Right lobe of liver (tissue), 6 donors: Measurements from ENCODE around the gene PRDM16. TPM values are rescaled to one million over a fixed set of nuclear protein-coding genes. Genes with fewer than 3 reads are reported as not detected.
A peak's percentile ranks its signal among the peaks of the same experiment; 100 is the strongest.

ENCODE experiments used
- ATAC-seq, 4 donors: fragments of 200-7000 bp; cut with Tn5 transposase; one replicate each; pipeline ENCODE4 v1.9.1; 2020; ENCODE audit warnings: mild to moderate bottlenecking in 4 of 4, moderate library complexity in 4 of 4
- DNase-seq, 3 donors: peaks; one replicate each; pipeline ENCODE4 v3.0.0-alpha.2; 2020
- H3K27ac ChIP-seq, 3 donors: fragments of 200-600 bp; one replicate each; pipeline ENCODE4 v1.8.0; 2022
- H3K27me3 ChIP-seq, 2 donors: fragments of 200-600 bp; one replicate each; pipeline ENCODE4 v1.8.0; 2022
- H3K36me3 ChIP-seq, 4 donors: fragments of 200-600 bp; sonication (generic) in 1 of 4; one replicate each; pipeline versions ENCODE4 v1.5.1 to v1.8.0; 2017 to 2022; ENCODE audit warnings: control low read depth in 1 of 4
- H3K4me1 ChIP-seq, 4 donors: fragments of 200-600 bp; sonication (generic) in 1 of 4; one replicate each; pipeline versions ENCODE4 v1.5.1 to v1.8.0; 2017 to 2022; ENCODE audit warnings: control low read depth in 1 of 4
- H3K4me3 ChIP-seq, 3 donors: fragments of 200-600 bp; one replicate each; pipeline ENCODE4 v1.8.0; 2022
- H3K9me3 ChIP-seq, 4 donors: fragments of 200-600 bp; sonication (generic) in 1 of 4; one replicate each; pipeline versions ENCODE4 v1.5.1 to v1.8.0; 2017 to 2022; ENCODE audit warnings: control low read depth in 1 of 4
- POLR2A ChIP-seq: fragments of 450-650 bp; IDR thresholded peaks from one replicate; pipeline ENCODE4 v1.6.1; 2017; ENCODE audit warnings: antibody characterized with exemption, mild to moderate bottlenecking
- WGBS: methylation state at CpG from one replicate; pipeline ENCODE4 v1.1.6; 2018; ENCODE audit warnings: low coverage, low lambda C conversion rate; ENCODE audit not compliant: insufficient coverage; ENCODE audit errors: missing lambda C conversion rate; 5-methylcytosine and 5-hydroxymethylcytosine counted together
- intact Hi-C, 2 donors: fragments of 100-400 bp; cut with DNase I; formaldehyde crosslinking; loops; one replicate each; pipeline versions ENCODE4 v1.11.2 to v1.14.1; 2022
- total RNA-seq, 6 experiments: library from RNA; depleted of rRNA in 2 of 6; stranded (reverse); fragments of >200 nt in 2 of 6; fragmentation: NEBNext Ultra II Directional in 3 of 6; extraction: Animal tissue kit (Norgen Biotek cat#: 25700) in 3 of 6; gene quantifications; one replicate each; pipeline versions ENCODE4 v1.1.0 to v1.2.4, GENCODE V29; 2016 to 2023
- TF ChIP-seq, protein P1 (sequence below), 4 donors: fragments of 200-600 bp in 3 of 4; fragments of 450-650 bp in 1 of 4; IDR thresholded peaks; one replicate each; pipeline versions ENCODE4 v1.5.1 to v1.8.0; 2016 to 2022; ENCODE audit warnings: antibody characterized with exemption in 4 of 4, mild to moderate bottlenecking in 2 of 4
- donor health status: DM: no; HTN: yes; CAD: no.
- donor health status: DM: no; HTN: no; CAD: no.
- donor health status: DM: no; HTN: no; CAD: no.
- donor health status: DM: no; HTN: yes; CAD: no.
- donor health status: DM: no; HTN: yes; CAD: no.

Gene PRDM16
- total RNA-seq, 6 experiments from 2014 or later, result 0.06 to 0.75 (median 0.28) TPM

DNA sequence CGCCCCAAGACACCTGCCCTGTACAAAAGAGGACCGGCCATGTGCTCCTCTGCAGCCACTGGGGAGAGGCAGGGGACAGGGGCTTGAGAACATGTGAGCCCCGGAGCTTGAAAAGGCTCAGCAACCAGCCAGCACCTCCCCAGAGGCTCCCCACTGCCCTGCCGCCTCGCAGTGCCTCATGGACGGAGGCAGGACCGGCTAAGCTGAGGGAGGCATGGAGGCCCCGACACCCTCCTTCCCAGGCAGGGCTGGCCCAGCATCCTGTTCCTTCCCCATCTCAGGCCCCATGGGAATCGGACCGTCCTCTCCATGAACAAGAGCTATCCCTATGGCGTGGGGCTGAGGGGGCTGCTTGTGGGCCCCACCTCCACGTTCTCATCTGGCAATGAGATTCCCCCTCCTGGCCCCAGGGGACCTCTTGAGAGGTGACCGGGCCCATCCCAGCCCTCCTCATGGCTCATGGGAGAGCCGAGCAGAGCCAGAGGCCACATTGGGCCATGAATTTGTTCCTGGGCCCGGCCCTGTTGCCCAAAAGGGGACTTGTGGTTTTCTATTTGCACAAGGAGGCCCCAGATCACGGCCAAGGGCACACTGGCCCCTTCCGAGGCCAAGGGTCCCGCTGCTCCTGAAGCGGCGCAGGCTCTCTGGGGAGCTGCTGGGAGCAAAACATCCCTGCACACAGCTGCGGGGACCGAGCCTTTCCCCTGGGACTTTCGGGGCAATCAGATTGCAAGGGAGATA lies 320.3 kb downstream of the PRDM16 start:
- peaks cover 0 to 6% of the 10 kb centered on the region in 2 donors for H3K27me3 ChIP-seq

GRCh38 chr1:3390291-3390690 lies 321.3 kb downstream of the PRDM16 start:
- Histone ChIP-seq H3K4me3 (no peak overlapping the region), H3K27me3 (peaks cover 0 to 6% of the 10 kb centered on the region in 2 donors), H3K9me3 (no peaks in the 10 kb centered on the region), H3K4me1 (no peaks in the 10 kb centered on the region), H3K27ac (no peak overlapping the region), H3K36me3 (no peaks in the 10 kb centered on the region)
- WGBS, result 69% methylated on average over 3 of the region's 23 CpGs
- intact Hi-C loops, result no loop called here
- no peak for DNase-seq
- TF ChIP-seq, protein P1, sequence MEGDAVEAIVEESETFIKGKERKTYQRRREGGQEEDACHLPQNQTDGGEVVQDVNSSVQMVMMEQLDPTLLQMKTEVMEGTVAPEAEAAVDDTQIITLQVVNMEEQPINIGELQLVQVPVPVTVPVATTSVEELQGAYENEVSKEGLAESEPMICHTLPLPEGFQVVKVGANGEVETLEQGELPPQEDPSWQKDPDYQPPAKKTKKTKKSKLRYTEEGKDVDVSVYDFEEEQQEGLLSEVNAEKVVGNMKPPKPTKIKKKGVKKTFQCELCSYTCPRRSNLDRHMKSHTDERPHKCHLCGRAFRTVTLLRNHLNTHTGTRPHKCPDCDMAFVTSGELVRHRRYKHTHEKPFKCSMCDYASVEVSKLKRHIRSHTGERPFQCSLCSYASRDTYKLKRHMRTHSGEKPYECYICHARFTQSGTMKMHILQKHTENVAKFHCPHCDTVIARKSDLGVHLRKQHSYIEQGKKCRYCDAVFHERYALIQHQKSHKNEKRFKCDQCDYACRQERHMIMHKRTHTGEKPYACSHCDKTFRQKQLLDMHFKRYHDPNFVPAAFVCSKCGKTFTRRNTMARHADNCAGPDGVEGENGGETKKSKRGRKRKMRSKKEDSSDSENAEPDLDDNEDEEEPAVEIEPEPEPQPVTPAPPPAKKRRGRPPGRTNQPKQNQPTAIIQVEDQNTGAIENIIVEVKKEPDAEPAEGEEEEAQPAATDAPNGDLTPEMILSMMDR (IDR thresholded peaks at IDR 0.05), result no peak
- no peak for TF ChIP-seq POLR2A
- ATAC-seq, result no peak

More for the DNA sequence above, 320.3 kb downstream of the PRDM16 start:
- Histone ChIP-seq H3K36me3 (no peaks in the 10 kb centered on the region), H3K4me3 (no peak overlapping the region), H3K27ac (no peak overlapping the region), H3K9me3 (no peaks in the 10 kb centered on the region), H3K4me1 (no peaks in the 10 kb centered on the region)
- DNase-seq (no peak), ATAC-seq (no peak)
- intact Hi-C loops, result no loop called here
- TF ChIP-seq, protein P1 (IDR thresholded peaks at IDR 0.05), result no peak
- no peak for TF ChIP-seq POLR2A
- WGBS, result 35% methylated on average over 4 of the region's 23 CpGs

GRCh38 chr1:3391711-3392110 lies 322.7 kb downstream of the PRDM16 start:
- Histone ChIP-seq H3K27ac (no peak overlapping the region), H3K9me3 (no peaks in the 10 kb centered on the region), H3K4me1 (no peaks in the 10 kb centered on the region), H3K4me3 (no peak overlapping the region), H3K27me3 (peaks cover 0 to 6% of the 10 kb centered on the region in 2 donors), H3K36me3 (no peaks in the 10 kb centered on the region)
- DNase-seq, result no peak
- 61% methylated on average over 5 of the region's 18 CpGs for WGBS
- intact Hi-C loops, result no loop called here
- no peak for ATAC-seq
- TF ChIP-seq, protein P1 (IDR thresholded peaks at IDR 0.05), result no peak
- TF ChIP-seq POLR2A, result no peak

DNA sequence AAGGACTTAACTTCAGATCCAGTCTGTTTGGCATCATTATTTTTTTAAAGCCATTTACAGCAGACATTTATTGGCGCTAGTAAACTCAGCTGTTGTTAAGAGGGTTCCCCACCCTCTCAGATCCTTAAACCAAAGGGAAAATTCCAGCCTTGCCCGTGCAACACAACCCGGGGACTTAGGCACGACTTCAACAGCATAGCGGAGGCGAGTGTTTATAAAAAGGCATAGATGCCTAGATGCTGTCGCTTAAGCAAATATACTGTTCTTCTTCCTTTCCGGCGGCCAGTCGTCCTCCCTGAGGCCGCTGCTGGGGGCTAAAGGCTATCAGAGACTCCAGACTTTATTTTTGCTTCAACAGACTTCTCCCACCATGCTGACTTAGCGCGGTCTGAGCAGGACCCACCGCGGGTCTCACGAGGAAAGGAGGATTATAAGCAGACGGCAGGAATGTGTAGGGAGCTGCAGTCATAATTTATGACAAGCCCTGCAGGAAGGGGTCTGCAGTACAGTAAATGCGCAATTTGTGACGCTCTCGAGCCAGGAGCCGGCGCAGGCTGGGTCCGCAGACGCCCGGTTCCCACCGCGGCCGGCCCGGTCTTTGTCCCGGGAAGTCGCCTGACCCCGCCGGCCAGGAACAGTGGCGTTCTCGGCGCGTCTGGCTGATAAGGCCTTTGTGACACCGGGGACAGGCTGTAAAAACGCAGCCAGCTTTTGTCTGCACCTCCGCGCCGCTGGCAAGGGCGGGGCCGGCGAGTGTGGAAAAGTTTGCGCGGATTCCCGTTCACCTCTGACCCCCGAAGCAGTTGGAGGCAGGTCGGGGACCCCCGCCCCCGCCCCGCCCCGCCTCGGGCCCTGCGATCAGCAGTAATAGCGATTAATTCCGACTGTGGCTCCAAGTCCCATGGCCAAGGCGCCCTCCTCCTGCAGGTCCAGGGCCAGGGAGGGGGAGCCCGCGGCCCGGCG lies 324.3 kb downstream of the PRDM16 start:
- peak; percentile 17 to 52 (median 41) for ATAC-seq
- no peaks in the 10 kb centered on the region for H3K36me3 ChIP-seq
- no peak overlapping the region for H3K4me3 ChIP-seq
- WGBS, result 9% methylated on average over 35 of the region's 63 CpGs
- intact Hi-C loops, result no loop called here
- no peak for DNase-seq
- no peak overlapping the region for H3K27ac ChIP-seq
- no peaks in the 10 kb centered on the region for H3K4me1 ChIP-seq
- no peak for TF ChIP-seq POLR2A
- TF ChIP-seq, protein P1 (IDR thresholded peaks at IDR 0.05), result no peak
- H3K9me3 ChIP-seq, result no peaks in the 10 kb centered on the region
- H3K27me3 ChIP-seq, result peaks cover 0 to 6% of the 10 kb centered on the region in 2 donors
